ENCODE results near the gene ASXL2. TPM values are rescaled to one million over a fixed set of nuclear protein-coding genes. Genes with fewer than 3 reads are reported as not detected.

Gene ASXL2
- total and polyA plus RNA-seq, 12 donors, result 1.8 to 34.0 (median 28.6) TPM

DNA sequence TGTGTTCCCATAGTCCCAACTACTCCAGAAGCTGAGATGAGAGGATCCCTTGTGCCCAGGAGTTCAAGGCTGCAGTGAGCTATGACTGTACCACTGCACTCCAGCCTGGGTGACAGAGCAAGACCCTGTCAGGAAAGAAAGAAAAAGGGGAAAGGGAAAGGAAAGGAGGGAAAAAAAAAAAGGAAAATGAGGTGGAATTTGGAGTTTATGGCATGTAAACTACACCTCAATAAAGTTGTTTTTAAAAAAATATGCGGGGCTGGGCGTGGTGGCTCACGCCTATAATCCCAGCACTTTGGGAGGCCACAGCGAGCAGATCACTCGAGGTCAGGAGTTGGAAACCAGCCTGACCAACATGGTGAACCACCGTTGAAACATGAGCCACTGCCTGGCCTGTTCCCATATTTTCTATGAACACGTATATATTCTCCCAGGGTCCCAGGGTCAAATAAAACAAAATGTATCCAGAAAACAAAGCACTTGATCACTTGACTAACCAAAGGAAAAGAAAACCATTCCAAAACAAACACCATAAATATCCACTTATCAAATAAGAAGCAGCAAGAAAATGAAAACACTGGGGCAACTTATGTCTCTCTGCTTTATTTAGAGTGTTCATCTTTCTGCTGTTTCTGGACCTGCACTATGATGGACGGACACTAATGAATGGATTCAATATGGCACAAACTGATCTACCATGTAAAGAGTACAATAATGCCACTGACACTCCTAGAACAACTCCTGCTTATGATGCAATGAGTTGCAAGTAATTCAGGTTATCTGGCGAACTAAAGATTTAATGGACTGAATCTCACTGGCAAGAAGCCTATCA, 56.8 kb downstream of the ASXL2 start:
- peak overlapping the region in 7 of 10 donors; percentile 14 to 46 (median 40) for H3K4me3 ChIP-seq
- no peak for ATAC-seq
- intact Hi-C loops (cut with DNase I), result no loop called here
- TF ChIP-seq, protein P1, sequence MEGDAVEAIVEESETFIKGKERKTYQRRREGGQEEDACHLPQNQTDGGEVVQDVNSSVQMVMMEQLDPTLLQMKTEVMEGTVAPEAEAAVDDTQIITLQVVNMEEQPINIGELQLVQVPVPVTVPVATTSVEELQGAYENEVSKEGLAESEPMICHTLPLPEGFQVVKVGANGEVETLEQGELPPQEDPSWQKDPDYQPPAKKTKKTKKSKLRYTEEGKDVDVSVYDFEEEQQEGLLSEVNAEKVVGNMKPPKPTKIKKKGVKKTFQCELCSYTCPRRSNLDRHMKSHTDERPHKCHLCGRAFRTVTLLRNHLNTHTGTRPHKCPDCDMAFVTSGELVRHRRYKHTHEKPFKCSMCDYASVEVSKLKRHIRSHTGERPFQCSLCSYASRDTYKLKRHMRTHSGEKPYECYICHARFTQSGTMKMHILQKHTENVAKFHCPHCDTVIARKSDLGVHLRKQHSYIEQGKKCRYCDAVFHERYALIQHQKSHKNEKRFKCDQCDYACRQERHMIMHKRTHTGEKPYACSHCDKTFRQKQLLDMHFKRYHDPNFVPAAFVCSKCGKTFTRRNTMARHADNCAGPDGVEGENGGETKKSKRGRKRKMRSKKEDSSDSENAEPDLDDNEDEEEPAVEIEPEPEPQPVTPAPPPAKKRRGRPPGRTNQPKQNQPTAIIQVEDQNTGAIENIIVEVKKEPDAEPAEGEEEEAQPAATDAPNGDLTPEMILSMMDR (IDR thresholded peaks at IDR 0.05), result no peak
- peaks cover 0 to 30% (median 0%) of the 10 kb centered on the region in 9 donors for H3K4me1 ChIP-seq
- WGBS, 2 donors, result 90 to 91% methylated on average over 9 of the region's 9 CpGs
- no peaks in the 10 kb centered on the region for H3K9me3 ChIP-seq
- DNase-seq, result no peak
- H3K36me3 ChIP-seq, result no peaks in the 10 kb centered on the region
- no peaks in the 10 kb centered on the region for H3K27me3 ChIP-seq
- peak overlapping the region in 1 of 10 donors; percentile 74 for H3K27ac ChIP-seq

DNA sequence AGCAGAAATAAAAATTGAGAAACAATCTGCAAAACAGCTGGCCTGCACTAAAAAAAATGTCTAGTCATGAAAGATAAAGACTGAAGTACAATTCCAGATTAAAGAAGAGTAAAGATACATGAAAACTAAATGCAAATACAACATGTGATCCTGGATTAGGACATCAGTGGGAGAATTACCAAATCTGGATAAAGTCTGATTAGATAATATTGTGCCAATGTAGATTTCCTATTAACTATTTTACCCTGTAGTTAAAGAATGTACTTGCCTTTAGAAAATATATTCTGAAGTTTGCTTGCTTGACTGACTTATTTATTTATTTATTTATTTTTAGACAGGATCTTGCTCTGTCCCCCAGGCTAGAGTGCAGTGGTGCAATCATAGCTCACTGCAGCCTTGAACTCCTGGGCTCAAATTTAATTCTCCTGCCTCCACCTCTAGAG, 58.7 kb downstream of the ASXL2 start:
- H3K4me1 ChIP-seq, result peaks cover 0 to 30% (median 0%) of the 10 kb centered on the region in 9 donors
- no peaks in the 10 kb centered on the region for H3K27me3 ChIP-seq
- no peak overlapping the region for H3K27ac ChIP-seq
- no peak for ATAC-seq
- H3K4me3 ChIP-seq, result no peak overlapping the region
- H3K36me3 ChIP-seq, result no peaks in the 10 kb centered on the region
- TF ChIP-seq, protein P1 (IDR thresholded peaks at IDR 0.05), result no peak
- no peaks in the 10 kb centered on the region for H3K9me3 ChIP-seq
- no peak for DNase-seq
- intact Hi-C loops (cut with DNase I), result no loop called here

DNA sequence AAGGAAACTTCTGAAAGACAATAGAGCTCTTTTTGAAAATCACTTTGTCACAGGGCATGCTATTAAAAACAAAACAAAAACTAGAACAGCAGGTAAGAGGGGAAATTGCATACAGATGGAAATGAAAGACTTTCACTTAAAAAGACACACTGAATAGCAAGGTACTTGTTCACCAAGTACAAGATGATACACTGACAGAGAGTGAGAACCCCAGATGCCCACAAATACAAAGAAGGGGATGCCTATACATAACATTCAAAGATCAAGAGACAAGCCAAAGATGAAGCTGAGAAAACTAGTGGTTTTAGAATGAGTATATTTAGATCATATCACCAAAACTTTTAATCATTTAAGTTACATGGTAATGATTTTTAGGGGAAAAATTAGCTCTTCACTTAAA, 60.7 kb downstream of the ASXL2 start:
- Histone ChIP-seq H3K27ac (no peak overlapping the region), H3K9me3 (no peaks in the 10 kb centered on the region), H3K4me3 (no peak overlapping the region), H3K4me1 (peaks cover 0 to 24% (median 8%) of the 10 kb centered on the region in 9 donors), H3K36me3 (no peaks in the 10 kb centered on the region), H3K27me3 (no peaks in the 10 kb centered on the region)
- intact Hi-C loops (cut with DNase I), result no loop called here
- ATAC-seq, result no peak
- TF ChIP-seq, protein P1 (IDR thresholded peaks at IDR 0.05), result no peak
- DNase-seq, result no peak

DNA sequence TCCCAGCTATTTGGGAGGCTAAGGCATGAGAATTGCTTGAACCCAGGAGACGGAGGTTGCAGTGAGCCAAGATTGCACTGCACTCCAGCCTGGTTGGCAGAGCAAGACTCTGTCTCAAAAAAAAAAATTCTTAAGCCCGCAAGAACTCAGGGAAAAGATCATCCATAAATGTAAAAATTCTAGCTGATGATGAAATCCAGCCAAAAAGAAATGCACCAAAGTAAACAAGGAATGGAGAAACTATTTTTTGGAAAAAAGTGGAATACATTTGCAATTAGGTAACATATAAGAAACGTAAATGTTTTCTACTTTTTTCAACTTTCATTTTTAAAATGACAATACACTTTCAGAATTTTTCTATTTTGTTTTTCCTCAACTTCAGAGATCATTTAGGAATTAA, 61.3 kb downstream of the ASXL2 start:
- Histone ChIP-seq H3K36me3 (no peaks in the 10 kb centered on the region), H3K27ac (no peak overlapping the region), H3K4me3 (no peak overlapping the region), H3K27me3 (no peaks in the 10 kb centered on the region), H3K4me1 (peaks cover 0 to 22% (median 9%) of the 10 kb centered on the region in 9 donors), H3K9me3 (no peaks in the 10 kb centered on the region)
- TF ChIP-seq, protein P1 (IDR thresholded peaks at IDR 0.05), result no peak
- 83 to 92% methylated on average over 3 of the region's 3 CpGs for WGBS, 2 donors
- intact Hi-C loops (cut with DNase I), result no loop called here
- ATAC-seq (no peak), DNase-seq (no peak)
